A673 (cell line): ENCODE measurements around the gene HSP90AB1.

Experiments
- CTCF ChIP-seq: fragments of 300-800, 200-600 bp; sonication (generic); conservative IDR thresholded peaks from 2 replicates; pipeline ENCODE4 v1.5.1; 2017; ENCODE audit warnings: low read depth, mild to moderate bottlenecking, antibody characterized with exemption, low read length, moderate library complexity, mixed read lengths
- EZH2 ChIP-seq: fragments of 200-600 bp; sonication (generic); IDR thresholded peaks from 2 replicates; pipeline ENCODE4 v1.6.1; 2017; ENCODE audit warnings: borderline replicate concordance, low read depth, mild to moderate bottlenecking, mixed read lengths, antibody characterized with exemption, low read length; ENCODE audit not compliant: poor library complexity, severe bottlenecking

- TF ChIP-seq CTCF (no peak), EZH2 (no peak)
Measured at GRCh38 chr6:44220913-44221290, 26.0 kb upstream of the HSP90AB1 start.
